ENCODE data around the gene ARPC5L.
"Not testable (repeated sequence)": the region's sequence is repeated elsewhere in the genome, so short reads cannot be mapped to it uniquely, and the experiment has no call there.

Gene ARPC5L
- long read RNA-seq, donor 1, transcript ARPC5L-201 (4 exons, 1,325 nt): major isoform, 21 of 45 reads
- long read RNA-seq, donor 1, partial matches to known transcripts: 23 of 45 reads
- long read RNA-seq, donor 1, other reads (novel, unspliced or antisense): 0 of 45 reads
- long read RNA-seq, donor 2, transcript ARPC5L-201 (4 exons, 1,325 nt): major isoform, 18 of 18 reads
- long read RNA-seq, donor 2, partial matches to known transcripts: 0 of 18 reads
- long read RNA-seq, donor 2, other reads (novel, unspliced or antisense): 0 of 18 reads
- long read RNA-seq, donor 3, transcript ARPC5L-201 (4 exons, 1,325 nt): major isoform, 12 of 13 reads
- long read RNA-seq, donor 3, partial matches to known transcripts: 0 of 13 reads
- long read RNA-seq, donor 3, other reads (novel, unspliced or antisense): 0 of 13 reads
- long read RNA-seq, donor 4, transcript ARPC5L-201 (4 exons, 1,325 nt): major isoform, 18 of 19 reads
- long read RNA-seq, donor 4, partial matches to known transcripts: 0 of 19 reads
- long read RNA-seq, donor 4, other reads (novel, unspliced or antisense): 0 of 19 reads
- long read RNA-seq, donor 5, transcript ARPC5L-201 (4 exons, 1,325 nt): major isoform, 23 of 25 reads
- long read RNA-seq, donor 5, partial matches to known transcripts: 0 of 25 reads
- long read RNA-seq, donor 5, other reads (novel, unspliced or antisense): 0 of 25 reads
- long read RNA-seq, donor 6, transcript ARPC5L-201 (4 exons, 1,325 nt): major isoform, 19 of 53 reads
- long read RNA-seq, donor 6, partial matches to known transcripts: 30 of 53 reads
- long read RNA-seq, donor 6, other reads (novel, unspliced or antisense): 0 of 53 reads
- long read RNA-seq, donor 7, transcript ARPC5L-201 (4 exons, 1,325 nt): major isoform, 30 of 32 reads
- long read RNA-seq, donor 7, partial matches to known transcripts: 0 of 32 reads
- long read RNA-seq, donor 7, other reads (novel, unspliced or antisense): 0 of 32 reads
- long read RNA-seq, donor 8, transcript ARPC5L-201 (4 exons, 1,325 nt): major isoform, 16 of 17 reads
- long read RNA-seq, donor 8, partial matches to known transcripts: 0 of 17 reads
- long read RNA-seq, donor 8, other reads (novel, unspliced or antisense): 0 of 17 reads

- peak; percentile 98 for DNase-seq
Observed at GRCh38 chr9:124861342-124862229, at the start of gene ARPC5L, which contains the start of gene RPL35. TSS of gene ARPC5L (plus strand) at chr9:124862130. CDS start at chr9:124869291, 7,161 bp downstream. TSS of gene RPL35 (minus strand) at chr9:124861957. CDS start at chr9:124861912, 45 bp downstream.

GRCh38 chr9:124812441-124812876 is 49.5 kb upstream of the ARPC5L start:
- no peak for DNase-seq

GRCh38 chr9:124813041-124813440 is 48.9 kb upstream of the ARPC5L start:
- no peak for DNase-seq

- no peak for DNase-seq
Observed at GRCh38 chr9:124813501-124814163, 48.3 kb upstream of the ARPC5L start.

- no peak for DNase-seq
Observed at GRCh38 chr9:124814164-124814535, 47.8 kb upstream of the ARPC5L start.

GRCh38 chr9:124815601-124816000 is 46.3 kb upstream of the ARPC5L start:
- no peak for DNase-seq

GRCh38 chr9:124818431-124819281 is 43.3 kb upstream of the ARPC5L start:
- no peak for DNase-seq

GRCh38 chr9:124820698-124821623 is 41.0 kb upstream of the ARPC5L start:
- DNase-seq: no peak

GRCh38 chr9:124828489-124829333 is 33.2 kb upstream of the ARPC5L start:
- DNase-seq: no peak

- DNase-seq: no peak
Observed at GRCh38 chr9:124829334-124829669, 32.6 kb upstream of the ARPC5L start.

- no peak for DNase-seq
Observed at GRCh38 chr9:124830593-124830992, 31.3 kb upstream of the ARPC5L start.

- no peak for DNase-seq
Observed at GRCh38 chr9:124831642-124832364, 30.1 kb upstream of the ARPC5L start.

GRCh38 chr9:124834591-124834990 is 27.3 kb upstream of the ARPC5L start:
- DNase-seq: no peak

GRCh38 chr9:124835026-124835557 is 26.8 kb upstream of the ARPC5L start:
- DNase-seq: peak; percentile 55

GRCh38 chr9:124838132-124838531 is 23.8 kb upstream of the ARPC5L start:
- DNase-seq: not testable (repeated sequence)

GRCh38 chr9:124838567-124839275 is 23.2 kb upstream of the ARPC5L start:
- DNase-seq: not testable (repeated sequence)

Data from right kidney (tissue), 9 donors.